Esophagus squamous epithelium (tissue), 4 donors: Measurements from ENCODE around the gene ADGRG3.

Experiments used
- POLR2A ChIP-seq, 4 donors: fragments of 450-650 bp; IDR thresholded peaks; one replicate each; pipeline ENCODE4 v1.6.1; 2017; ENCODE audit warnings: antibody characterized with exemption in 4 of 4, mild to moderate bottlenecking in 4 of 4, moderate library complexity in 3 of 4
- TF ChIP-seq, protein P1 (sequence below), 6 experiments: fragments of 450-650 bp in 4 of 6; fragments of 200-600 bp in 2 of 6; sonication (generic) in 2 of 6; IDR thresholded peaks; one replicate each; pipeline ENCODE4 v1.5.1; 2016 to 2019; ENCODE audit warnings: antibody characterized with exemption in 6 of 6, mild to moderate bottlenecking in 4 of 6, moderate library complexity in 4 of 6

DNA sequence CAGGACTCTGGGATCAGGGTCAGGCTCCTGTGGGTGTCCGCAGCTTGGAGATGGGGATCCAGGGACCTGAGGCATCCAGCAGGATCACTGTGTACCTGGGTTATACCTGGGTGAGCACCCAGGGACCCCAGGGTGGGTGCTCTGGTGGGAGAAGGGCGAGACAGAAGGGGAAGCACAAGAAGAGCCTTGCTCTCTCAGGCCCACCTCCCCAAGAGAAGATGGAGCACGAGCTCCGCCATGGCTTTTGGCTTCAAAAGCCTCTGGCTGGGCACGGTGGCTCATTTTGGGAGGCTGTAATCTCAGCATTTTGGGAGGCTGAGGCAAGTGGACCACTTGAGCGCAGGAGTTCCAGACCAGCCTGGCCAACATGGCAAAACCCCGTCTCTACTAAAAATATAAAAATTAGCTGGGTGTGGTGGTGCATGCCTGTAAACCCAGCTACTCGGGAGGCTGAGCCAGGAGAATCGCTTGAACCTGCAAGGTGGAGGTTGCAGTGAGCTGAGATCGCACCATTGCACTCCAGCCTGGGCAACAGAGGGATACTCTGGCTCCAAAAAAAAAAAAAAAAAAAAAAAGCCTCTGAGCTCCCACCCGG lies 35.4 kb downstream of the ADGRG3 start:
- TF ChIP-seq POLR2A (IDR thresholded peaks at IDR 0.05), result no peak
- TF ChIP-seq, protein P1, sequence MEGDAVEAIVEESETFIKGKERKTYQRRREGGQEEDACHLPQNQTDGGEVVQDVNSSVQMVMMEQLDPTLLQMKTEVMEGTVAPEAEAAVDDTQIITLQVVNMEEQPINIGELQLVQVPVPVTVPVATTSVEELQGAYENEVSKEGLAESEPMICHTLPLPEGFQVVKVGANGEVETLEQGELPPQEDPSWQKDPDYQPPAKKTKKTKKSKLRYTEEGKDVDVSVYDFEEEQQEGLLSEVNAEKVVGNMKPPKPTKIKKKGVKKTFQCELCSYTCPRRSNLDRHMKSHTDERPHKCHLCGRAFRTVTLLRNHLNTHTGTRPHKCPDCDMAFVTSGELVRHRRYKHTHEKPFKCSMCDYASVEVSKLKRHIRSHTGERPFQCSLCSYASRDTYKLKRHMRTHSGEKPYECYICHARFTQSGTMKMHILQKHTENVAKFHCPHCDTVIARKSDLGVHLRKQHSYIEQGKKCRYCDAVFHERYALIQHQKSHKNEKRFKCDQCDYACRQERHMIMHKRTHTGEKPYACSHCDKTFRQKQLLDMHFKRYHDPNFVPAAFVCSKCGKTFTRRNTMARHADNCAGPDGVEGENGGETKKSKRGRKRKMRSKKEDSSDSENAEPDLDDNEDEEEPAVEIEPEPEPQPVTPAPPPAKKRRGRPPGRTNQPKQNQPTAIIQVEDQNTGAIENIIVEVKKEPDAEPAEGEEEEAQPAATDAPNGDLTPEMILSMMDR (IDR thresholded peaks at IDR 0.05), result no peak
